ENCODE results near the gene CCDC28A.

The CCDC28A gene

GRCh38 chr6:138797806-138798446 is 24.4 kb downstream of the CCDC28A start:
- DNase-seq (ENCODE audit: low read depth) = no peak
- TF ChIP-seq MYC (IDR thresholded peaks at IDR 0.05; ENCODE audit: low read depth, low read length) = no peak
- no peak for TF ChIP-seq POLR2A (IDR thresholded peaks at IDR 0.05; ENCODE audit: extremely low read depth, insufficient read length)
- TF ChIP-seq, protein P1, sequence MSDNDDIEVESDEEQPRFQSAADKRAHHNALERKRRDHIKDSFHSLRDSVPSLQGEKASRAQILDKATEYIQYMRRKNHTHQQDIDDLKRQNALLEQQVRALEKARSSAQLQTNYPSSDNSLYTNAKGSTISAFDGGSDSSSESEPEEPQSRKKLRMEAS (IDR thresholded peaks at IDR 0.05; ENCODE audit: low read depth, low read length) = no peak
- TF ChIP-seq, protein P2, sequence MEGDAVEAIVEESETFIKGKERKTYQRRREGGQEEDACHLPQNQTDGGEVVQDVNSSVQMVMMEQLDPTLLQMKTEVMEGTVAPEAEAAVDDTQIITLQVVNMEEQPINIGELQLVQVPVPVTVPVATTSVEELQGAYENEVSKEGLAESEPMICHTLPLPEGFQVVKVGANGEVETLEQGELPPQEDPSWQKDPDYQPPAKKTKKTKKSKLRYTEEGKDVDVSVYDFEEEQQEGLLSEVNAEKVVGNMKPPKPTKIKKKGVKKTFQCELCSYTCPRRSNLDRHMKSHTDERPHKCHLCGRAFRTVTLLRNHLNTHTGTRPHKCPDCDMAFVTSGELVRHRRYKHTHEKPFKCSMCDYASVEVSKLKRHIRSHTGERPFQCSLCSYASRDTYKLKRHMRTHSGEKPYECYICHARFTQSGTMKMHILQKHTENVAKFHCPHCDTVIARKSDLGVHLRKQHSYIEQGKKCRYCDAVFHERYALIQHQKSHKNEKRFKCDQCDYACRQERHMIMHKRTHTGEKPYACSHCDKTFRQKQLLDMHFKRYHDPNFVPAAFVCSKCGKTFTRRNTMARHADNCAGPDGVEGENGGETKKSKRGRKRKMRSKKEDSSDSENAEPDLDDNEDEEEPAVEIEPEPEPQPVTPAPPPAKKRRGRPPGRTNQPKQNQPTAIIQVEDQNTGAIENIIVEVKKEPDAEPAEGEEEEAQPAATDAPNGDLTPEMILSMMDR (IDR thresholded peaks at IDR 0.05; ENCODE audit: low read depth, low read length) = no peak
- H3K4me3 ChIP-seq (ENCODE audit: low read depth, low read length) = no peak overlapping the region

GRCh38 chr6:138800377-138801150 is 27.0 kb downstream of the CCDC28A start:
- TF ChIP-seq, protein P2 (IDR thresholded peaks at IDR 0.05; ENCODE audit: low read depth, low read length) = no peak
- TF ChIP-seq MYC (IDR thresholded peaks at IDR 0.05; ENCODE audit: low read depth, low read length) = no peak
- TF ChIP-seq, protein P1 (IDR thresholded peaks at IDR 0.05; ENCODE audit: low read depth, low read length) = no peak
- TF ChIP-seq POLR2A (IDR thresholded peaks at IDR 0.05; ENCODE audit: extremely low read depth, insufficient read length) = no peak
- no peak overlapping the region for H3K4me3 ChIP-seq (ENCODE audit: low read depth, low read length)
- no peak for DNase-seq (ENCODE audit: low read depth)

GRCh38 chr6:138803331-138803730 is 29.8 kb downstream of the CCDC28A start:
- no peak overlapping the region for H3K4me3 ChIP-seq (ENCODE audit: low read depth, low read length)
- DNase-seq (ENCODE audit: low read depth) = no peak
- TF ChIP-seq, protein P1 (IDR thresholded peaks at IDR 0.05; ENCODE audit: low read depth, low read length) = no peak
- TF ChIP-seq, protein P2 (IDR thresholded peaks at IDR 0.05; ENCODE audit: low read depth, low read length) = no peak
- TF ChIP-seq MYC (IDR thresholded peaks at IDR 0.05; ENCODE audit: low read depth, low read length) (no peak), POLR2A (IDR thresholded peaks at IDR 0.05; ENCODE audit: extremely low read depth, insufficient read length) (no peak)

- H3K4me3 ChIP-seq (ENCODE audit: low read depth, low read length) = no peak overlapping the region
- no peak for DNase-seq (ENCODE audit: low read depth)
- TF ChIP-seq, protein P2 (IDR thresholded peaks at IDR 0.05; ENCODE audit: low read depth, low read length) = no peak
- TF ChIP-seq POLR2A (IDR thresholded peaks at IDR 0.05; ENCODE audit: extremely low read depth, insufficient read length) = no peak
- TF ChIP-seq MYC (IDR thresholded peaks at IDR 0.05; ENCODE audit: low read depth, low read length) = no peak
- TF ChIP-seq, protein P1 (IDR thresholded peaks at IDR 0.05; ENCODE audit: low read depth, low read length) = no peak
Measured at GRCh38 chr6:138803861-138804260, 30.3 kb downstream of the CCDC28A start.

DNA sequence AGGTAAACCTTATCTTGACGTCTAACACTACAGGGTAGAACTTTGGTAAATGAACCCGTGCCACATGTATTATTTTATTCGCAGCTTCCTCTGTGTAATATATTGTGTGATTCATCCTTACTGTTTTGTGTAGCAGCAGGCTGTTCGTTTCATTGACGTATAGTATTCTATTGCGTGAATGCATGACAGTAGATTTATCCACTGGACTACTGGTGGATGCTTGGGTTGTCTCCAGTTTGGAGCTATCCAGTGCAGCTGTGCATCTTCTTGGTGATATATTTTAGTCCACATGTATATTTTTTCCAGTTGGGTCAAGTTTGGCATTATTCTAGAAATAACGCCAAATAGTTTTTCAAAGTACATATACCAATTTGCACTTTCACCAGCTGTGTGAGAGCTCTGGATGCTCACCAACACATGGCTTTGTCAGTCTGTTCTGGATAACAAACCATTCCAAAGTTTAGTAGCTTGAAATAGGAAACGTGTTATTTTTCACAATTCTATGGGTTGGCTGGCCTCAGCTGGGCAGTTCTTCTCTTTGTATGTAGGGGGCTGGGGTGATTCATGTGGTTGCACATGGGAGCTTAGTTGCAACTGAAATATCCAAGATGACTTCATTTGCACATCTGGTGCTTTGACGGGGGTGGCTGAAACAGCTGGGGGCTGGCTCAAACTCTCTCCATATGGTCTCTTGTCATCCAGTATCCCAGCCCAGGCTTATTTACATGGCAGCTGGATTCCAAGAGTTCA is 31.6 kb downstream of the CCDC28A start:
- no peak for DNase-seq (ENCODE audit: low read depth)
- TF ChIP-seq MYC (IDR thresholded peaks at IDR 0.05; ENCODE audit: low read depth, low read length) = no peak
- TF ChIP-seq, protein P2 (IDR thresholded peaks at IDR 0.05; ENCODE audit: low read depth, low read length) = no peak
- TF ChIP-seq, protein P1 (IDR thresholded peaks at IDR 0.05; ENCODE audit: low read depth, low read length) = no peak
- no peak overlapping the region for H3K4me3 ChIP-seq (ENCODE audit: low read depth, low read length)

All from NB4 (cell line).